ENCODE data around the gene ACYP2.

DNA sequence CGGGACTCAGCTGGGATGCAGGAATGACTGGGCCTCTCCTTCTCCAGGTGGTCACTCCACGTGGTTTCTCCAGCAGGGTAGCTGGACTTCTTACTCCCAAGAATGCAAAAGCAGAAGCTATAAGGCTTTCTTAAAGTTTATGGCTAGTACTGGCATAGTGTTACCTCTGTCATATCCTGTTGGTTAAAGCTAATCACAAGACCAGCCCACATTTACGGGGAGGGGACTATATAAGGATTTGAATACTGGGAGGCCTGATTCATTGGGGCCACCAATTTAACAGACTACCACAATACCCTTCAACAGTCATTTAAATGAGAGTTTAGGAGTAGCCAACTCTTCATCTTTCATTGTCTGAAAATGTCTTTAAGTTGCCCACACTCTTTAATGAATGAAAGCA, 235.0 kb downstream of the ACYP2 start:
- TF ChIP-seq, protein P1, sequence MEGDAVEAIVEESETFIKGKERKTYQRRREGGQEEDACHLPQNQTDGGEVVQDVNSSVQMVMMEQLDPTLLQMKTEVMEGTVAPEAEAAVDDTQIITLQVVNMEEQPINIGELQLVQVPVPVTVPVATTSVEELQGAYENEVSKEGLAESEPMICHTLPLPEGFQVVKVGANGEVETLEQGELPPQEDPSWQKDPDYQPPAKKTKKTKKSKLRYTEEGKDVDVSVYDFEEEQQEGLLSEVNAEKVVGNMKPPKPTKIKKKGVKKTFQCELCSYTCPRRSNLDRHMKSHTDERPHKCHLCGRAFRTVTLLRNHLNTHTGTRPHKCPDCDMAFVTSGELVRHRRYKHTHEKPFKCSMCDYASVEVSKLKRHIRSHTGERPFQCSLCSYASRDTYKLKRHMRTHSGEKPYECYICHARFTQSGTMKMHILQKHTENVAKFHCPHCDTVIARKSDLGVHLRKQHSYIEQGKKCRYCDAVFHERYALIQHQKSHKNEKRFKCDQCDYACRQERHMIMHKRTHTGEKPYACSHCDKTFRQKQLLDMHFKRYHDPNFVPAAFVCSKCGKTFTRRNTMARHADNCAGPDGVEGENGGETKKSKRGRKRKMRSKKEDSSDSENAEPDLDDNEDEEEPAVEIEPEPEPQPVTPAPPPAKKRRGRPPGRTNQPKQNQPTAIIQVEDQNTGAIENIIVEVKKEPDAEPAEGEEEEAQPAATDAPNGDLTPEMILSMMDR (IDR thresholded peaks at IDR 0.05; ENCODE audit: insufficient read depth, low read length, poor library complexity, severe bottlenecking), result no peak
- TF ChIP-seq EZH2phosphoT487 (conservative IDR thresholded peaks at IDR 0.05; ENCODE audit: low read length), result no peak
